ENCODE measurements around the gene IER5. TPM values are rescaled to one million over a fixed set of nuclear protein-coding genes. Genes with fewer than 3 reads are reported as not detected.

Gene IER5
- total and polyA plus RNA-seq, 2 of the 13 experiments (the other 11 are each of a cell fraction or from before 2014, with no cell fraction given): 2.5 to 3.5 TPM

GRCh38 chr1:181088079-181089016 lies at the start of gene IER5 (continued):
- peak; percentile 67; the same call in 1 of the 2 replicates for TF ChIP-seq ZNF331 (CRISPR knock-in tag; IDR thresholded peaks at IDR 0.05)
- no peak for TF ChIP-seq SRSF9 (IDR thresholded peaks at IDR 0.05; ENCODE audit: borderline replicate concordance, insufficient read depth, low read depth, low read length, poor library complexity, severe bottlenecking)
- peak; percentile 88 for TF ChIP-seq BRCA1 (CRISPR knock-in tag; IDR thresholded peaks at IDR 0.05)
- no peak for TF ChIP-seq ZNF260 (CRISPR knock-in tag; IDR thresholded peaks at IDR 0.05; ENCODE audit: borderline replicate concordance, low read depth)
- peak; percentile 22; the same call in 1 of the 2 replicates for TF ChIP-seq MEIS2 (CRISPR knock-in tag; IDR thresholded peaks at IDR 0.05)
- TF ChIP-seq PCBP1 (IDR thresholded peaks at IDR 0.05; ENCODE audit: borderline replicate concordance, low read depth, low read length): no peak
- TF ChIP-seq NFYB (CRISPR knock-in tag; IDR thresholded peaks at IDR 0.05): peak; percentile 91
- TF ChIP-seq, protein P1, sequence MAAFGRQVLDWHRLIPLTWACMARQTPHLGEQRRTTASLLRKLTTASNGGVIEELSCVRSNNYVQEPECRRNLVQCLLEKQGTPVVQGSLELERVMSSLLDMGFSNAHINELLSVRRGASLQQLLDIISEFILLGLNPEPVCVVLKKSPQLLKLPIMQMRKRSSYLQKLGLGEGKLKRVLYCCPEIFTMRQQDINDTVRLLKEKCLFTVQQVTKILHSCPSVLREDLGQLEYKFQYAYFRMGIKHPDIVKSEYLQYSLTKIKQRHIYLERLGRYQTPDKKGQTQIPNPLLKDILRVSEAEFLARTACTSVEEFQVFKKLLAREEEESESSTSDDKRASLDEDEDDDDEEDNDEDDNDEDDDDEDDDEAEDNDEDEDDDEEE (CRISPR knock-in tag; IDR thresholded peaks at IDR 0.05): peak; percentile 53; the same call in 1 of the 2 replicates
- TF ChIP-seq, protein P2, sequence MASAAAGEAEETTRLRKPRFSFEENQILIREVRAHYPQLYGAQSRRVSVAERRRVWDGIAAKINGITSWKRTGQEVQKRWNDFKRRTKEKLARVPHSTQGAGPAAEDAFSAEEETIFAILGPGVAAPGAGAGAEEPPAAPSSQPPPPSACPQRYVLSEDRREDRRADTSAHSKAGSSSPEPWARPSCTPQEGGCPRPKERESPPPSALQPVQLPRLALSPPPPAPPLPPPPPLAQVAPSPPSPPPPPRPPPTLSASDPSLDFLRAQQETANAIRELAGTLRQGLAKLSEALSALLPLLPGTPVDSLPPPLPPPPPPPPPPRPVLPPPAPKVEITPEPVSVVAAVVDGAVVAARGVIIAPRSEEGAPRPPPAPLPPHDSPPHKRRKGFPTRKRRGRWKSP (CRISPR knock-in tag; IDR thresholded peaks at IDR 0.05): peak; percentile 96
- no peak for TF ChIP-seq ZNF136 (CRISPR knock-in tag; IDR thresholded peaks at IDR 0.05; ENCODE audit: low read depth)
- TF ChIP-seq NR0B2 (CRISPR knock-in tag; IDR thresholded peaks at IDR 0.05): 0 out of 2 replicates have a peak, but pooled peaks have one; percentile 51
- TF ChIP-seq GFI1 (CRISPR knock-in tag; IDR thresholded peaks at IDR 0.05; ENCODE audit: borderline replicate concordance): 0 out of 2 replicates have a peak, but pooled peaks have one; percentile 21
- TF ChIP-seq SNAPC2 (CRISPR knock-in tag; IDR thresholded peaks at IDR 0.05): peak; percentile 82
- TF ChIP-seq HOXA3 (CRISPR knock-in tag; IDR thresholded peaks at IDR 0.05): peak; percentile 63; the same call in 1 of the 2 replicates
- no peak for TF ChIP-seq ZNF678 (CRISPR knock-in tag; IDR thresholded peaks at IDR 0.05)
- TF ChIP-seq REL (CRISPR knock-in tag; conservative IDR thresholded peaks at IDR 0.05): peak; percentile 75; the same call in 1 of the 2 replicates
- peak; percentile 82 for TF ChIP-seq ZNF335 (CRISPR knock-in tag; IDR thresholded peaks at IDR 0.05)
- no peak for TF ChIP-seq BATF2 (CRISPR knock-in tag; IDR thresholded peaks at IDR 0.05)
- peak; percentile 77; the same call in 1 of the 2 replicates for TF ChIP-seq ZNF607 (CRISPR knock-in tag; IDR thresholded peaks at IDR 0.05; ENCODE audit: borderline replicate concordance)
- peak; percentile 55; the same call in 1 of the 2 replicates for TF ChIP-seq FOXC1 (CRISPR knock-in tag; IDR thresholded peaks at IDR 0.05; ENCODE audit: borderline replicate concordance)
- TF ChIP-seq, protein P3, sequence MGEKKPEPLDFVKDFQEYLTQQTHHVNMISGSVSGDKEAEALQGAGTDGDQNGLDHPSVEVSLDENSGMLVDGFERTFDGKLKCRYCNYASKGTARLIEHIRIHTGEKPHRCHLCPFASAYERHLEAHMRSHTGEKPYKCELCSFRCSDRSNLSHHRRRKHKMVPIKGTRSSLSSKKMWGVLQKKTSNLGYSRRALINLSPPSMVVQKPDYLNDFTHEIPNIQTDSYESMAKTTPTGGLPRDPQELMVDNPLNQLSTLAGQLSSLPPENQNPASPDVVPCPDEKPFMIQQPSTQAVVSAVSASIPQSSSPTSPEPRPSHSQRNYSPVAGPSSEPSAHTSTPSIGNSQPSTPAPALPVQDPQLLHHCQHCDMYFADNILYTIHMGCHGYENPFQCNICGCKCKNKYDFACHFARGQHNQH (CRISPR knock-in tag; IDR thresholded peaks at IDR 0.05): peak; percentile 84
- 0 out of 2 replicates have a peak, but pooled peaks have one; percentile 33 for TF ChIP-seq ZNF138 (CRISPR knock-in tag; IDR thresholded peaks at IDR 0.05; ENCODE audit: low read depth)
